Astrocyte of the spinal cord (primary cell): ENCODE measurements around the gene ZDHHC21.
"Not testable (repeated sequence)": the region's sequence is repeated elsewhere in the genome, so short reads cannot be mapped to it uniquely, and the experiment has no call there.

ENCODE experiments used
- DNase-seq: peaks from one replicate; pipeline ENCODE4 v3.0.0; 2011; ENCODE audit warnings: low read depth, low spot score
- H3K4me3 ChIP-seq: 2 replicates; pipeline ENCODE4 v1.5.1; 2011; ENCODE audit warnings: low read depth, mild to moderate bottlenecking, low read length, moderate library complexity
- CTCF ChIP-seq: IDR thresholded peaks from 2 replicates; pipeline ENCODE4 v1.5.1; 2012; ENCODE audit warnings: low read depth, mild to moderate bottlenecking, low read length, inconsistent platforms
- in situ Hi-C: cut with HindIII; loops from 2 replicates; pipeline ENCODE4 v1.10.0; 2017; ENCODE audit warnings: low sequenced_read_pairs

Gene ZDHHC21

GRCh38 chr9:14670718-14671117 lies 22.5 kb downstream of the ZDHHC21 start:
- H3K4me3 ChIP-seq: no peak overlapping the region
- peak; percentile 44 for DNase-seq
- in situ Hi-C loops: no loop called here
- TF ChIP-seq CTCF: no peak

GRCh38 chr9:14664022-14664421 lies 29.2 kb downstream of the ZDHHC21 start:
- DNase-seq, in situ Hi-C loops, H3K4me3 ChIP-seq: not testable (repeated sequence)

- in situ Hi-C loops: no loop called here
- no peak for TF ChIP-seq CTCF
- DNase-seq: no peak
- no peak overlapping the region for H3K4me3 ChIP-seq
Observed at GRCh38 chr9:14662060-14662453, 31.2 kb downstream of the ZDHHC21 start.

GRCh38 chr9:14661421-14662059 lies 31.7 kb downstream of the ZDHHC21 start:
- TF ChIP-seq CTCF: peak; percentile 61
- no peak overlapping the region for H3K4me3 ChIP-seq
- in situ Hi-C loops: no loop called here
- DNase-seq: peak; percentile 48

- DNase-seq: no peak
- no peak for TF ChIP-seq CTCF
- H3K4me3 ChIP-seq: no peak overlapping the region
- in situ Hi-C loops: no loop called here
Observed at GRCh38 chr9:14660721-14661120, 32.5 kb downstream of the ZDHHC21 start.

GRCh38 chr9:14654932-14655331 lies 38.3 kb downstream of the ZDHHC21 start:
- no peak for DNase-seq
- no peak for TF ChIP-seq CTCF
- in situ Hi-C loops: no loop called here
- no peak overlapping the region for H3K4me3 ChIP-seq

GRCh38 chr9:14653511-14653910 lies 39.7 kb downstream of the ZDHHC21 start:
- in situ Hi-C loops: no loop called here
- DNase-seq: no peak
- no peak for TF ChIP-seq CTCF

More at GRCh38 chr9:14653511-14653910, 39.7 kb downstream of the ZDHHC21 start:
- no peak overlapping the region for H3K4me3 ChIP-seq
